SU-DHL-6 (cell line): ENCODE results near the gene NDNF.

ENCODE experiments used
- EZH2phosphoT487 ChIP-seq: fragments of 200-600 bp; sonication (generic), shearing (Covaris generic); conservative IDR thresholded peaks from 2 replicates; pipeline ENCODE4 v1.6.1; 2018; ENCODE audit warnings: mild to moderate bottlenecking, antibody characterized with exemption, low read length, moderate library complexity, mixed read lengths
- TF ChIP-seq, protein P1 (sequence below): fragments of 200-600 bp; sonication (generic); IDR thresholded peaks from one replicate; pipeline ENCODE4 v1.5.1; 2017; ENCODE audit warnings: antibody characterized with exemption, mild to moderate bottlenecking, low read length, moderate library complexity; ENCODE audit not compliant: insufficient read depth, poor library complexity, severe bottlenecking

DNA sequence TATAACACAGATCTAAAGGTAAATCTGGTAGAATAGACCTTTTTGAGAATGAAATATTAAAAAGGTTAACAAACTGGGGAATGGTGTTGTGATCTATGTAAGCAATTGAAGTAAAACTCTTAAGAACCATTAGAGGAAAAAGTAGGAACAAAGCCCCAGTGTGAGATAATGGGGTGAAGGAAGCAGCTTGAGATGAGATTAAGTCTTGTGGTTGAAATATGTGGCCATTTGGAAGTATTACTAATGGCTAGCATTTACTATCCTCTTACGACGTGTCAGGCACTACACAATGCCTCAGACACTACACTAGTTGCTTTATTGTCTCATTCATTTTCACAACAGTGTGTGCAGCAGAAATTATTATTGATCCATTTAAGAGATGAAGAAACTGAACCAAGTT lies 25.9 kb upstream of the NDNF start:
- TF ChIP-seq, protein P1, sequence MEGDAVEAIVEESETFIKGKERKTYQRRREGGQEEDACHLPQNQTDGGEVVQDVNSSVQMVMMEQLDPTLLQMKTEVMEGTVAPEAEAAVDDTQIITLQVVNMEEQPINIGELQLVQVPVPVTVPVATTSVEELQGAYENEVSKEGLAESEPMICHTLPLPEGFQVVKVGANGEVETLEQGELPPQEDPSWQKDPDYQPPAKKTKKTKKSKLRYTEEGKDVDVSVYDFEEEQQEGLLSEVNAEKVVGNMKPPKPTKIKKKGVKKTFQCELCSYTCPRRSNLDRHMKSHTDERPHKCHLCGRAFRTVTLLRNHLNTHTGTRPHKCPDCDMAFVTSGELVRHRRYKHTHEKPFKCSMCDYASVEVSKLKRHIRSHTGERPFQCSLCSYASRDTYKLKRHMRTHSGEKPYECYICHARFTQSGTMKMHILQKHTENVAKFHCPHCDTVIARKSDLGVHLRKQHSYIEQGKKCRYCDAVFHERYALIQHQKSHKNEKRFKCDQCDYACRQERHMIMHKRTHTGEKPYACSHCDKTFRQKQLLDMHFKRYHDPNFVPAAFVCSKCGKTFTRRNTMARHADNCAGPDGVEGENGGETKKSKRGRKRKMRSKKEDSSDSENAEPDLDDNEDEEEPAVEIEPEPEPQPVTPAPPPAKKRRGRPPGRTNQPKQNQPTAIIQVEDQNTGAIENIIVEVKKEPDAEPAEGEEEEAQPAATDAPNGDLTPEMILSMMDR = no peak
- TF ChIP-seq EZH2phosphoT487 = no peak
